GM23338 (cell line): ENCODE data around the gene TXNRD1. TPM values are rescaled to one million over a fixed set of nuclear protein-coding genes. Genes with fewer than 3 reads are reported as not detected.

Experiments used
- ATAC-seq: fragments of 200-7000 bp; cut with Tn5 transposase; 3 replicates; pipeline ENCODE4 v1.9.1; 2020
- DNase-seq: peaks from one replicate; pipeline ENCODE4 v3.0.0-alpha.2; 2015; ENCODE audit warnings: low spot score
- H2AFZ ChIP-seq: fragments of 200-600 bp; sonication (generic); 2 replicates; pipeline ENCODE4 v1.8.0; 2016; ENCODE audit warnings: antibody characterized with exemption, mild to moderate bottlenecking, moderate library complexity
- H3F3A ChIP-seq: fragments of 200-600 bp; sonication (generic); replicated peaks from 2 replicates; pipeline ENCODE4 v1.8.0; 2017; ENCODE audit warnings: antibody characterized with exemption, mixed run types, low read depth
- H3K27ac ChIP-seq: fragments of 200-600 bp; sonication (generic); 2 replicates; pipeline ENCODE4 v1.6.1; 2016; ENCODE audit warnings: low read depth
- H3K27me3 ChIP-seq: fragments of 200-600 bp; sonication (generic); 2 replicates; pipeline ENCODE4 v1.8.0; 2016; ENCODE audit warnings: mild to moderate bottlenecking, mixed run types, moderate library complexity; ENCODE audit not compliant: insufficient read depth
- H3K36me3 ChIP-seq: fragments of 200-600 bp; sonication (generic); 2 replicates; pipeline ENCODE4 v1.8.0; 2016; ENCODE audit warnings: mild to moderate bottlenecking; ENCODE audit not compliant: insufficient read depth
- H3K4me1 ChIP-seq: fragments of 200-600 bp; sonication (generic); 2 replicates; pipeline ENCODE4 v1.8.0; 2016; ENCODE audit warnings: mild to moderate bottlenecking, moderate library complexity; ENCODE audit not compliant: insufficient read depth
- H3K4me2 ChIP-seq: fragments of 200-600 bp; sonication (generic); 2 replicates; pipeline ENCODE4 v1.7.1; 2017; ENCODE audit warnings: mixed run types
- H3K4me3 ChIP-seq: fragments of 200-600 bp; sonication (generic); 2 replicates; pipeline ENCODE4 v1.6.1; 2016; ENCODE audit warnings: mixed run types
- H3K79me2 ChIP-seq: fragments of 200-600 bp; sonication (generic); replicated peaks from 2 replicates; pipeline ENCODE4 v1.8.0; 2017; ENCODE audit warnings: mild to moderate bottlenecking; ENCODE audit not compliant: insufficient read depth
- H3K9me2 ChIP-seq: fragments of 200-600 bp; sonication (generic); 2 replicates; pipeline ENCODE4 v1.8.0; 2017; ENCODE audit not compliant: insufficient read depth
- H4K20me1 ChIP-seq: fragments of 200-600 bp; sonication (generic); replicated peaks from 2 replicates; pipeline ENCODE4 v1.8.0; 2017; ENCODE audit warnings: mild to moderate bottlenecking; ENCODE audit not compliant: insufficient read depth
- H3K27ac Mint-ChIP-seq: 2 replicates; pipeline ENCODE4 v1.8.0; 2020; ENCODE audit warnings: inconsistent platforms, mild to moderate bottlenecking, moderate library complexity, mixed read lengths
- H3K27me3 Mint-ChIP-seq: 3 replicates; pipeline ENCODE4 v1.8.0; 2022; ENCODE audit warnings: low read depth, mild to moderate bottlenecking, moderate library complexity, mixed read lengths, inconsistent platforms; ENCODE audit not compliant: insufficient read depth, poor library complexity
- H3K36me3 Mint-ChIP-seq: 3 replicates; pipeline ENCODE4 v1.8.0; 2021; ENCODE audit warnings: low read depth, mild to moderate bottlenecking, inconsistent platforms, moderate library complexity, mixed read lengths
- H3K4me1 Mint-ChIP-seq: 3 replicates; pipeline ENCODE4 v1.8.0; 2020; ENCODE audit warnings: mild to moderate bottlenecking, inconsistent platforms, mixed read lengths
- H3K4me3 Mint-ChIP-seq: 3 replicates; pipeline ENCODE4 v1.8.0; 2021; ENCODE audit warnings: moderate library complexity, mild to moderate bottlenecking, inconsistent platforms, mixed read lengths
- H3K9me3 Mint-ChIP-seq: 3 replicates; pipeline ENCODE4 v1.8.0; 2020; ENCODE audit warnings: moderate library complexity, mild to moderate bottlenecking, inconsistent platforms, mixed read lengths
- CREB1 ChIP-seq: fragments of 250-450 bp; sonication (Bioruptor Pico); IDR thresholded peaks from 2 replicates; pipeline ENCODE4 v1.5.0; 2020; ENCODE audit warnings: low read depth, mild to moderate bottlenecking, moderate library complexity
- EZH2 ChIP-seq: fragments of 200-600 bp; sonication (generic); IDR thresholded peaks from one replicate; pipeline ENCODE4 v1.8.0; 2017; ENCODE audit warnings: antibody characterized with exemption, mild to moderate bottlenecking, low read depth; ENCODE audit not compliant: unreplicated experiment
- EZH2phosphoT487 ChIP-seq: fragments of 200-600 bp; sonication (generic); IDR thresholded peaks from one replicate; pipeline ENCODE4 v1.8.1; 2018; ENCODE audit warnings: antibody characterized with exemption; ENCODE audit not compliant: unreplicated experiment
- JUNB ChIP-seq: IDR thresholded peaks from one replicate; pipeline ENCODE4 v1.6.1; 2016; ENCODE audit warnings: antibody characterized with exemption; ENCODE audit not compliant: unreplicated experiment
- NANOG ChIP-seq: IDR thresholded peaks from 2 replicates; pipeline ENCODE4 v1.6.1; 2016; ENCODE audit warnings: antibody characterized with exemption, borderline replicate concordance
- POLR2AphosphoS5 ChIP-seq: IDR thresholded peaks from 2 replicates; pipeline ENCODE4 v1.6.1; 2016; ENCODE audit warnings: antibody characterized with exemption, low read depth
- STAT1 ChIP-seq: IDR thresholded peaks from one replicate; pipeline ENCODE4 v1.6.1; 2016; ENCODE audit warnings: antibody characterized with exemption; ENCODE audit not compliant: unreplicated experiment
- ZNF114 ChIP-seq: fragments of 250-450 bp; sonication (Bioruptor Pico); IDR thresholded peaks from 2 replicates; pipeline ENCODE4 v1.5.0; 2020; ENCODE audit warnings: mild to moderate bottlenecking, moderate library complexity
- ZNF331 ChIP-seq: fragments of 250-450 bp; sonication (Bioruptor Pico); IDR thresholded peaks from 2 replicates; pipeline ENCODE4 v1.5.0; 2020; ENCODE audit warnings: low read depth, mild to moderate bottlenecking, moderate library complexity
- polyA plus RNA-seq: library from polyadenylated mRNA; unstranded; fragments of >200 nt; fragmentation: Nextera tagmentation; extraction: Ambion mirVana; gene quantifications from 2 replicates; pipeline ENCODE4 v1.2.1, GENCODE V29; 2016
- total RNA-seq: library from RNA; depleted of rRNA; stranded (reverse); fragments of >200 nt; shearing (Covaris generic); gene quantifications from 2 replicates; pipeline ENCODE4 v1.2.3, GENCODE V29; 2014
- TF ChIP-seq, protein P1 (sequence below): IDR thresholded peaks from one replicate; pipeline ENCODE4 v1.6.1; 2018; ENCODE audit warnings: antibody characterized with exemption; ENCODE audit not compliant: unreplicated experiment
- TF ChIP-seq, protein P2 (sequence below), 2 experiments: fragments of 200-600 bp in 1 of 2; sonication (generic) in 1 of 2; conservative IDR thresholded peaks; 2 replicates each; pipeline versions ENCODE4 v1.5.1 to v1.6.1; 2016 to 2017; ENCODE audit warnings: antibody characterized with exemption in 2 of 2, low read depth in 2 of 2, mild to moderate bottlenecking in 2 of 2, moderate library complexity in 1 of 2
- TF ChIP-seq, protein P3 (sequence below): IDR thresholded peaks from 2 replicates; pipeline ENCODE4 v1.6.1; 2016; ENCODE audit warnings: antibody characterized with exemption

TXNRD1 gene
- total and polyA plus RNA-seq, 2 experiments from 2014 or later, result 115 to 127 TPM

DNA sequence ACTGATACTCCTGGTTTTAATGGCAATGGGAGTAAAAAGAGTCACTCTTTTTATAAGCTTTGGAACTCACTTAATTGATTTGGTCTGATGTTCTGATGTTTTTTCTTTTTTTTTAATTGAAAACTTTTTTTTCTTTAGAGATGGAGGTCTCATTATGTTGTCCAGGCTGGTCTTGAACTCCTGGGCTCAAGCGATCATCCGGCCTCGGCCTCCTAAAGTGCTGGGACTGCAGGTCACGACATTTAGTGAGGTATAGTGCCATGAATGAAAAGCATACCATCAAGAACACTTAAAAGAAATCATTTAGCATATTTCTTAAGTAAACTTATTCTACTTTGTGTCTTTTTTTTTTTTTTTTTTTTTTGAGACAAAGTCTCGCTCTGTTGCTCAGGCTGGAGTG lies 75.3 kb downstream of the TXNRD1 start (continued):
- TF ChIP-seq, protein P1, sequence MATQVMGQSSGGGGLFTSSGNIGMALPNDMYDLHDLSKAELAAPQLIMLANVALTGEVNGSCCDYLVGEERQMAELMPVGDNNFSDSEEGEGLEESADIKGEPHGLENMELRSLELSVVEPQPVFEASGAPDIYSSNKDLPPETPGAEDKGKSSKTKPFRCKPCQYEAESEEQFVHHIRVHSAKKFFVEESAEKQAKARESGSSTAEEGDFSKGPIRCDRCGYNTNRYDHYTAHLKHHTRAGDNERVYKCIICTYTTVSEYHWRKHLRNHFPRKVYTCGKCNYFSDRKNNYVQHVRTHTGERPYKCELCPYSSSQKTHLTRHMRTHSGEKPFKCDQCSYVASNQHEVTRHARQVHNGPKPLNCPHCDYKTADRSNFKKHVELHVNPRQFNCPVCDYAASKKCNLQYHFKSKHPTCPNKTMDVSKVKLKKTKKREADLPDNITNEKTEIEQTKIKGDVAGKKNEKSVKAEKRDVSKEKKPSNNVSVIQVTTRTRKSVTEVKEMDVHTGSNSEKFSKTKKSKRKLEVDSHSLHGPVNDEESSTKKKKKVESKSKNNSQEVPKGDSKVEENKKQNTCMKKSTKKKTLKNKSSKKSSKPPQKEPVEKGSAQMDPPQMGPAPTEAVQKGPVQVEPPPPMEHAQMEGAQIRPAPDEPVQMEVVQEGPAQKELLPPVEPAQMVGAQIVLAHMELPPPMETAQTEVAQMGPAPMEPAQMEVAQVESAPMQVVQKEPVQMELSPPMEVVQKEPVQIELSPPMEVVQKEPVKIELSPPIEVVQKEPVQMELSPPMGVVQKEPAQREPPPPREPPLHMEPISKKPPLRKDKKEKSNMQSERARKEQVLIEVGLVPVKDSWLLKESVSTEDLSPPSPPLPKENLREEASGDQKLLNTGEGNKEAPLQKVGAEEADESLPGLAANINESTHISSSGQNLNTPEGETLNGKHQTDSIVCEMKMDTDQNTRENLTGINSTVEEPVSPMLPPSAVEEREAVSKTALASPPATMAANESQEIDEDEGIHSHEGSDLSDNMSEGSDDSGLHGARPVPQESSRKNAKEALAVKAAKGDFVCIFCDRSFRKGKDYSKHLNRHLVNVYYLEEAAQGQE, result no peak
- no peak for TF ChIP-seq EZH2
- no peak for TF ChIP-seq JUNB

DNA sequence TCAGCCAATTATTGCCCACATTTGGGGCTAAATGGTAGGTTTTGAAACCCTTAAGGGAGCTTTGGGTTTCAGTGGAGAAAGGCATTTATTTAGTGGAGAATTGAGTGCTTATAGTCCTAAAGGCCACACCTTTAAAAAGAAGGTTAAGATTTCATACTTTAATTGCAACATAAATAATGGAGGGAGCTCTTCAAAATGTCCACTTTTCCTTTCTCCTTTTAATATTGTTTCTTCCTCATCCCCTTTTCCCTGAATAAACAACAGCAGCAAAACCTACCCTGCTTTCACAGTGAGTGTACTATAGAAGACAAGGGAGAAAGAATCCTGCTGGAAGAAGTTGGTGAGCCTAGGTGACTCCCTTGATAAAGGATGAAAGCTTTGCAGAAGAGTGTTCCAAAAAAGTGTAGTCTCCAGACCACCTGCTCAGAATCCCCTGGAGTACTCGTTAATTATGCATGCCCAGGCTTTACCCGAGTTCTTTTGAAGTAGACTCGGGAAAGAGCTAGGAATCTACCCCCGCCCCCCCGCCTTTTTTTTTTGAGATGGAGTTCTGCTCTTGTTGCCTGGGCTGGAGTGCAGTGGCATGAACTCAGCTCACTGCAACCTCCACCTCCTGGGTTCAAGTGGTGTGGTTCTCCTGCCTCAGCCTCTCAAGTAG lies 76.4 kb downstream of the TXNRD1 start:
- H3K27me3 ChIP-seq, result no peaks in the 10 kb centered on the region
- TF ChIP-seq JUNB (no peak), STAT1 (no peak), EZH2phosphoT487 (no peak), ZNF331 (CRISPR knock-in tag) (no peak), ZNF114 (no peak), POLR2AphosphoS5 (no peak), NANOG (no peak), CREB1 (CRISPR knock-in tag) (no peak), EZH2 (no peak)
- TF ChIP-seq, protein P2, sequence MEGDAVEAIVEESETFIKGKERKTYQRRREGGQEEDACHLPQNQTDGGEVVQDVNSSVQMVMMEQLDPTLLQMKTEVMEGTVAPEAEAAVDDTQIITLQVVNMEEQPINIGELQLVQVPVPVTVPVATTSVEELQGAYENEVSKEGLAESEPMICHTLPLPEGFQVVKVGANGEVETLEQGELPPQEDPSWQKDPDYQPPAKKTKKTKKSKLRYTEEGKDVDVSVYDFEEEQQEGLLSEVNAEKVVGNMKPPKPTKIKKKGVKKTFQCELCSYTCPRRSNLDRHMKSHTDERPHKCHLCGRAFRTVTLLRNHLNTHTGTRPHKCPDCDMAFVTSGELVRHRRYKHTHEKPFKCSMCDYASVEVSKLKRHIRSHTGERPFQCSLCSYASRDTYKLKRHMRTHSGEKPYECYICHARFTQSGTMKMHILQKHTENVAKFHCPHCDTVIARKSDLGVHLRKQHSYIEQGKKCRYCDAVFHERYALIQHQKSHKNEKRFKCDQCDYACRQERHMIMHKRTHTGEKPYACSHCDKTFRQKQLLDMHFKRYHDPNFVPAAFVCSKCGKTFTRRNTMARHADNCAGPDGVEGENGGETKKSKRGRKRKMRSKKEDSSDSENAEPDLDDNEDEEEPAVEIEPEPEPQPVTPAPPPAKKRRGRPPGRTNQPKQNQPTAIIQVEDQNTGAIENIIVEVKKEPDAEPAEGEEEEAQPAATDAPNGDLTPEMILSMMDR (conservative IDR thresholded peaks at IDR 0.05; ENCODE audit: low read depth in 2 of 2), result no peak
- TF ChIP-seq, protein P3, sequence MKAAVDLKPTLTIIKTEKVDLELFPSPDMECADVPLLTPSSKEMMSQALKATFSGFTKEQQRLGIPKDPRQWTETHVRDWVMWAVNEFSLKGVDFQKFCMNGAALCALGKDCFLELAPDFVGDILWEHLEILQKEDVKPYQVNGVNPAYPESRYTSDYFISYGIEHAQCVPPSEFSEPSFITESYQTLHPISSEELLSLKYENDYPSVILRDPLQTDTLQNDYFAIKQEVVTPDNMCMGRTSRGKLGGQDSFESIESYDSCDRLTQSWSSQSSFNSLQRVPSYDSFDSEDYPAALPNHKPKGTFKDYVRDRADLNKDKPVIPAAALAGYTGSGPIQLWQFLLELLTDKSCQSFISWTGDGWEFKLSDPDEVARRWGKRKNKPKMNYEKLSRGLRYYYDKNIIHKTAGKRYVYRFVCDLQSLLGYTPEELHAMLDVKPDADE, result no peak
- TF ChIP-seq, protein P1, result no peak

More for the DNA sequence above, 76.4 kb downstream of the TXNRD1 start:
- ATAC-seq (peak; percentile 12), DNase-seq (peak; percentile 63)
- Histone ChIP-seq H3F3A (0 out of 2 replicates have a peak, but pooled peaks cover 4% of the 10 kb centered on the region), H3K9me2 (no peaks in the 10 kb centered on the region), H2AFZ (no peak overlapping the region), H3K27ac (peak overlapping the region; percentile 14; the same call in 1 of the 2 replicates), H3K4me2 (peak overlapping the region; percentile 34), H3K36me3 (peaks cover 13% of the 10 kb centered on the region), H3K79me2 (peaks cover 91% of the 10 kb centered on the region), H3K4me1 (peaks cover 23% of the 10 kb centered on the region), H3K4me3 (peak overlapping the region; percentile 12; the same call in 1 of the 2 replicates), H4K20me1 (peaks cover 51% of the 10 kb centered on the region)
- Mint-ChIP-seq H3K27ac (no peak overlapping the region), H3K9me3 (no peaks in the 10 kb centered on the region; the same call in 2 of the 3 replicates), H3K4me3 (peak overlapping the region; percentile 25; the same call in 2 of the 3 replicates), H3K36me3 (peaks cover 59% of the 10 kb centered on the region), H3K27me3 (peaks cover 11% of the 10 kb centered on the region), H3K4me1 (peaks cover 34% of the 10 kb centered on the region)
